Measurements from ENCODE around the gene NDE1. TPM values are rescaled to one million over a fixed set of nuclear protein-coding genes. Genes with fewer than 3 reads are reported as not detected.

The NDE1 gene
- total and polyA plus RNA-seq, 2 of the 8 experiments (the other 6 are each of a cell fraction or from before 2014, with no cell fraction given), result 13.3 to 41.3 TPM

- H3K4me2 ChIP-seq (ENCODE audit: insufficient read depth in 1 of 2, low read depth in 2 of 2, low read length in 2 of 2), result no peak overlapping the region
- no peaks in the 10 kb centered on the region for H3K79me1 ChIP-seq (ENCODE audit: low read depth, low read length)
- H3K18ac ChIP-seq (ENCODE audit: extremely low read depth, low read length), result no peak overlapping the region
- H4K5ac ChIP-seq (ENCODE audit: insufficient read length, low read depth, low read length), result no peak overlapping the region
- H3K9me3 ChIP-seq (ENCODE audit: insufficient read depth in 2 of 2, low read depth in 1 of 2, low read length in 1 of 2), result no peaks in the 10 kb centered on the region
- H3K56ac ChIP-seq (replicated peaks; ENCODE audit: insufficient read length, low read depth, low read length), result no peak overlapping the region
- H3K79me2 ChIP-seq (ENCODE audit: control insufficient read depth in 1 of 2, insufficient read depth in 2 of 2, low read length in 2 of 2), result peaks cover 5 to 28% of the 10 kb centered on the region in 2 experiments
- H2BK20ac ChIP-seq (ENCODE audit: low read length), result no peak overlapping the region
- no peak overlapping the region for H4K91ac ChIP-seq (replicated peaks; ENCODE audit: insufficient read length, low read length)
- H3K14ac ChIP-seq (ENCODE audit: insufficient read length), result no peak overlapping the region
- no peak overlapping the region for H3K4ac ChIP-seq (replicated peaks; ENCODE audit: insufficient read length, low read depth, low read length)
- no peaks in the 10 kb centered on the region for H3K27me3 ChIP-seq (replicated peaks in 1 of 4; ENCODE audit: control insufficient read depth in 3 of 4, extremely low read depth in 1 of 4, insufficient read depth in 3 of 4, low read length in 3 of 4)
- no peak overlapping the region for H3K27ac ChIP-seq (ENCODE audit: low read depth, low read length)
- no peak overlapping the region for H3K23ac ChIP-seq (ENCODE audit: insufficient read length)
- no peak overlapping the region for H3K9ac ChIP-seq (replicated peaks in 1 of 4; ENCODE audit: extremely low read depth in 1 of 4, low read depth in 3 of 4, low read length in 3 of 4)
- TF ChIP-seq ATF2 (IDR thresholded peaks at IDR 0.05; ENCODE audit: low read length), result no peak
- no peak overlapping the region for H4K8ac ChIP-seq (ENCODE audit: extremely low read depth, insufficient read depth, low read length)
- FAIRE-seq (no peak), DNase-seq (ENCODE audit: low read depth in 1 of 2, low spot score in 2 of 2) (no peak)
- no peak overlapping the region for H3K4me3 ChIP-seq (ENCODE audit: extremely low read depth in 1 of 4, insufficient read depth in 2 of 4, low read depth in 3 of 4, low read length in 4 of 4)
- 86% methylated on average over 11 of the region's 11 CpGs; no CpG with 5 or more reads in 1 of the 2 experiments for WGBS, 2 experiments (ENCODE audit: extremely low coverage in 1 of 2, insufficient coverage in 1 of 2, insufficient read length in 1 of 2, insufficient replicate concordance in 2 of 2, low coverage in 1 of 2, low lambda C conversion rate in 2 of 2, missing lambda C conversion rate in 1 of 2)
- no peak overlapping the region for H2BK5ac ChIP-seq (ENCODE audit: low read depth, low read length)
- no peak overlapping the region for H2BK120ac ChIP-seq (replicated peaks; ENCODE audit: low read depth, low read length)
- H2BK15ac ChIP-seq (ENCODE audit: low read length), result no peak overlapping the region
- H2AK5ac ChIP-seq (ENCODE audit: low read depth, low read length), result no peak overlapping the region
- H3K4me1 ChIP-seq (replicated peaks in 1 of 4; ENCODE audit: control insufficient read depth in 3 of 4, insufficient read depth in 4 of 4, low read length in 3 of 4), result peaks cover 0 to 6% (median 2%) of the 10 kb centered on the region in 4 experiments; a peak in 3 of 7 replicates
- H4K20me1 ChIP-seq (replicated peaks in 1 of 2; ENCODE audit: control insufficient read depth in 1 of 2, insufficient read depth in 2 of 2, low read length in 2 of 2), result peaks cover 0 to 4% of the 10 kb centered on the region in 2 experiments
- H3K36me3 ChIP-seq (ENCODE audit: control insufficient read depth in 2 of 4, insufficient read depth in 4 of 4, low read length in 3 of 4), result peaks cover 2 to 35% (median 27%) of the 10 kb centered on the region in 4 experiments
- ChIA-PET POLR2A (ENCODE audit: partially characterized antibody) (no interaction called here), CTCF (ENCODE audit: partially characterized antibody) (no interaction called here)
- no peak overlapping the region for H2BK12ac ChIP-seq (ENCODE audit: low read depth, low read length)
- no peak overlapping the region for H2AFZ ChIP-seq (ENCODE audit: low read length)
- no peaks in the 10 kb centered on the region for H3K23me2 ChIP-seq (ENCODE audit: low read depth, low read length)
Observed at GRCh38 chr16:15639061-15639568, 10.9 kb upstream of the NDE1 start.

Data from H1 (cell line).